ENCODE results near the gene MIGA1.
"Not testable (repeated sequence)": the region's sequence is repeated elsewhere in the genome, so short reads cannot be mapped to it uniquely, and the experiment has no call there.

The MIGA1 gene

GRCh38 chr1:77910116-77910515 lies 130.7 kb downstream of the MIGA1 start:
- no peak for DNase-seq (ENCODE audit: low read depth in 3 of 3)

DNA sequence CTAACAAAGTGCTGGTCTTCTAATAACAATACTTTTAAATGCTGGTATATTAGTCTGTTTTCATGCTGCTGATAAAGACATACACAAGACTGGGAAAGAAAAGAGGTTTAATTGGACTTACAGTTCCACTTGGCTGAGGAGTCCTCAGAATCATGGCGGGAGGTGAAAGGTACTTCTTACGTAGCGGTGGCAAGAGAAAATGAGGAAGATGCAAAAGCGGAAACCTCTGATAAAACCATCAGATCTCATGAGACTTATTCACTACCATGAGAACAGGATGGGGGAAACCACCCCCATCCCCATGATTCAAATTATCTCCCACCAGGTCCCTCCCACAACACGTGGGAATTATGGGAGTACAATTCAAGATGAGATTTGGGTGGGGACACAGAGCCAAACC lies 139.5 kb downstream of the MIGA1 start:
- DNase-seq (ENCODE audit: low read depth in 3 of 3): not testable (repeated sequence)

- DNase-seq (ENCODE audit: low read depth in 3 of 3): no peak
These were observed 146.1 kb downstream of the MIGA1 start for GRCh38 chr1:77925518-77925917.

GRCh38 chr1:77925956-77926355 lies 146.5 kb downstream of the MIGA1 start:
- DNase-seq (ENCODE audit: low read depth in 3 of 3): no peak

- DNase-seq (ENCODE audit: low read depth in 3 of 3): no peak
These were observed 147.3 kb downstream of the MIGA1 start for GRCh38 chr1:77926561-77927357.

- no peak for DNase-seq (ENCODE audit: low read depth in 3 of 3)
These were observed 148.0 kb downstream of the MIGA1 start for GRCh38 chr1:77927414-77927813.
